Cardiac ventricle fibroblast (primary cell): Measurements from ENCODE around the gene CCDC198. TPM values are rescaled to one million over a fixed set of nuclear protein-coding genes. Genes with fewer than 3 reads are reported as not detected.

Experiments
- total RNA-seq: library from RNA; depleted of rRNA; stranded (reverse); fragments of >200 nt; gene quantifications from 2 replicates; pipeline ENCODE4 v1.2.3, GENCODE V29; 2015

CCDC198 gene, protein sequence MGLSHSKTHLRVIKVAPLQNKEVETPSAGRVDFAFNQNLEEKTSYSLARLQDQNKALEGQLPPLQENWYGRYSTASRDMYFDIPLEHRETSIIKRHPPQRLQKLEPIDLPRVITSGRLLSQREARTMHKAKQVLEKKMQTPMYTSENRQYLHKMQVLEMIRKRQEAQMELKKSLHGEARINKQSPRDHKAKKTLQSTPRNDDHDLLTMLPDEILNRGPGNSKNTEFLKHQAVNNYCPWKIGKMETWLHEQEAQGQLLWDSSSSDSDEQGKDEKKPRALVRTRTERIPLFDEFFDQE
- total RNA-seq: not detected in 2 replicates

DNA sequence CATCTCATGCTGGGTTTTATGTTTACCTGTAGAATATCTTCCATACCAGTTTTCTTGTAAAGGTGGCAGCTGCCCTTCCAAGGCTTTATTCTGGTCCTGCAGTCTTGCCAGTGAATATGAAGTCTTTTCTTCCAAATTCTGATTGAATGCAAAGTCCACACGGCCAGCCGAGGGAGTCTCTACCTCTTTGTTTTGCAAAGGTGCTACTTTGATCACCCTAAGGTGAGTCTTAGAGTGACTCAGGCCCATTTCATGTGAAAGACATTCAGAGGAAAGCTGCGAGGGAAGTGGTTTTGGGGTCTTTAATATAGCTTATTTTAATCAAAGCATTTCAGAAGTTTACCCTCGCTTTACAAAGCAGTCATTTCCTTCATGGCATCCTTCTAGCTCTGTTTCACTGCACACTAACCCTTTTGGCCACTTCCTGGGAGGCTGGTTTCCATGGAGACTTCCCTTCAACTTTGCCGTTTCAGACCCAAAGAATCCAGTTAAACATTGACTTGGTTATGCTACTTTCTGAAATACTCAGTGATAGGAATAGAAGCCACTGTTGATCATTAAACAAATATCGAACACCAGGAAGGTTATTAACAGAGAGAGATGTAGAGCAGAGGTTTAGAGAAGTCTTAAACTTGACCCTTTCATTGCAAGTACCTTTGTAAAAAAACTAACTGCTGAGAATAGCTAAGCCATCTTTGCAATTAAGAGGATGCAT lies at the start of gene CCDC198:
CCDC198 (minus strand) TSS at position 391 of the 715 bp plus-strand sequence; CDS start at position 249, 142 bp downstream.

Other genes with a start within 250 kb of the CCDC198 start
- gene EXOC5, start 225.0 kb downstream of the CCDC198 start, total RNA-seq: 27.6 and 28.9 TPM in 2 replicates
- gene AP5M1, start 224.9 kb downstream of the CCDC198 start, total RNA-seq: 16.1 and 20.0 TPM in 2 replicates
- 10.8 and 11.4 TPM in 2 replicates for gene NAA30, start 103.3 kb downstream of the CCDC198 start, total RNA-seq